Trophoblast cell (in vitro differentiated cells and primary cell): ENCODE results near the gene ACYP2.

ENCODE experiments used
- DNase-seq, 2 donors: peaks; one replicate each; pipeline ENCODE4 v3.0.0-alpha.2; 2016
- H2AFZ ChIP-seq: 2 replicates; pipeline ENCODE4 v1.6.1; 2013; ENCODE audit warnings: low read length, moderate library complexity, mild to moderate bottlenecking; ENCODE audit not compliant: insufficient read depth, poor library complexity
- H2AK5ac ChIP-seq: 2 replicates; pipeline ENCODE4 v1.6.1; 2013; ENCODE audit warnings: mild to moderate bottlenecking, low read length
- H2BK120ac ChIP-seq: 2 replicates; pipeline ENCODE4 v1.6.1; 2013; ENCODE audit warnings: low read length, mild to moderate bottlenecking, moderate library complexity; ENCODE audit not compliant: insufficient read depth, poor library complexity
- H2BK12ac ChIP-seq: 2 replicates; pipeline ENCODE4 v1.6.1; 2013; ENCODE audit warnings: mild to moderate bottlenecking, low read length, moderate library complexity
- H2BK5ac ChIP-seq: 2 replicates; pipeline ENCODE4 v1.6.1; 2013; ENCODE audit warnings: low read length, low read depth, moderate library complexity, mild to moderate bottlenecking; ENCODE audit not compliant: poor library complexity
- H3K14ac ChIP-seq: 2 replicates; pipeline ENCODE4 v1.6.1; 2013; ENCODE audit warnings: mild to moderate bottlenecking, low read length
- H3K18ac ChIP-seq: 2 replicates; pipeline ENCODE4 v1.6.1; 2013; ENCODE audit warnings: mild to moderate bottlenecking, low read length
- H3K23ac ChIP-seq: 2 replicates; pipeline ENCODE4 v1.6.1; 2013; ENCODE audit warnings: low read length
- H3K27ac ChIP-seq: 2 replicates; pipeline ENCODE4 v1.5.1; 2013; ENCODE audit warnings: low read depth, mild to moderate bottlenecking, inconsistent platforms, low read length, moderate library complexity
- H3K27me3 ChIP-seq: 2 replicates; pipeline ENCODE4 v1.6.1; 2013; ENCODE audit warnings: inconsistent platforms, mild to moderate bottlenecking, low read length, moderate library complexity; ENCODE audit not compliant: insufficient read depth
- H3K36me3 ChIP-seq, 2 experiments: 1 replicate in 1 of 2; 2 replicates in 1 of 2; pipeline ENCODE4 v1.6.1; 2013; ENCODE audit warnings: low read length in 2 of 2, mild to moderate bottlenecking in 2 of 2, moderate library complexity in 1 of 2; ENCODE audit not compliant: insufficient read depth in 2 of 2, control insufficient read depth in 1 of 2
- H3K4ac ChIP-seq: 2 replicates; pipeline ENCODE4 v1.6.1; 2013; ENCODE audit warnings: low read depth, mild to moderate bottlenecking, low read length, moderate library complexity
- H3K4me1 ChIP-seq, 2 experiments: 1 replicate in 1 of 2; 2 replicates in 1 of 2; pipeline ENCODE4 v1.6.1; 2013; ENCODE audit warnings: low read length in 2 of 2, mild to moderate bottlenecking in 2 of 2, moderate library complexity in 1 of 2; ENCODE audit not compliant: insufficient read depth in 2 of 2, control insufficient read depth in 1 of 2
- H3K4me2 ChIP-seq: 2 replicates; pipeline ENCODE4 v1.6.1; 2013; ENCODE audit warnings: inconsistent platforms, mild to moderate bottlenecking, low read length, moderate library complexity
- H3K4me3 ChIP-seq: 2 replicates; pipeline ENCODE4 v1.5.1; 2013; ENCODE audit warnings: mild to moderate bottlenecking, low read depth, low read length, inconsistent platforms
- H3K79me1 ChIP-seq: one replicate; pipeline ENCODE4 v1.6.1; 2013; ENCODE audit warnings: low read length
- H3K79me2 ChIP-seq: 2 replicates; pipeline ENCODE4 v1.6.1; 2013; ENCODE audit warnings: low read length, mild to moderate bottlenecking; ENCODE audit not compliant: control insufficient read depth, insufficient read depth, poor library complexity
- H3K9ac ChIP-seq: 2 replicates; pipeline ENCODE4 v1.6.1; 2013; ENCODE audit warnings: mild to moderate bottlenecking, low read length
- H3K9me3 ChIP-seq: 2 replicates; pipeline ENCODE4 v1.6.1; 2013; ENCODE audit warnings: low read depth, mild to moderate bottlenecking, control low read depth, inconsistent platforms, low read length; ENCODE audit not compliant: insufficient read depth
- H4K12ac ChIP-seq: 2 replicates; pipeline ENCODE4 v1.6.1; 2013; ENCODE audit warnings: low read depth, mild to moderate bottlenecking, low read length, moderate library complexity
- H4K8ac ChIP-seq: 2 replicates; pipeline ENCODE4 v1.6.1; 2013; ENCODE audit warnings: low read depth, mild to moderate bottlenecking, low read length, moderate library complexity
- H4K91ac ChIP-seq: one replicate; pipeline ENCODE4 v1.6.1; 2013; ENCODE audit warnings: low read depth, mild to moderate bottlenecking, low read length, moderate library complexity
- WGBS: extraction: QIAGEN DNeasy Blood & Tissue Kit; methylation state at CpG from one replicate; pipeline ENCODE4 v1.1.7; 2013; ENCODE audit warnings: missing lambda C conversion rate; ENCODE audit not compliant: insufficient read length, insufficient coverage; ENCODE audit errors: extremely low coverage; 5-methylcytosine and 5-hydroxymethylcytosine counted together

ACYP2 gene

GRCh38 chr2:54259413-54260240, 144.2 kb downstream of the ACYP2 start:
- Histone ChIP-seq H3K9me3 (peaks cover 2% of the 10 kb centered on the region), H2AFZ (no peak overlapping the region), H4K12ac (no peak overlapping the region), H2AK5ac (no peak overlapping the region), H3K4me2 (no peak overlapping the region), H2BK5ac (no peak overlapping the region), H3K4me3 (no peak overlapping the region), H3K79me1 (no peaks in the 10 kb centered on the region), H3K4me1 (no peaks in the 10 kb centered on the region), H4K8ac (no peak overlapping the region), H2BK12ac (no peak overlapping the region), H3K4ac (no peak overlapping the region), H3K18ac (no peak overlapping the region), H3K14ac (no peak overlapping the region), H3K27me3 (no peaks in the 10 kb centered on the region), H4K91ac (no peak overlapping the region), H2BK120ac (no peak overlapping the region), H3K79me2 (no peaks in the 10 kb centered on the region), H3K9ac (no peak overlapping the region), H3K36me3 (no peaks in the 10 kb centered on the region), H3K23ac (no peak overlapping the region), H3K27ac (no peak overlapping the region)
- WGBS, result 100% methylated on average over 1 of the region's 6 CpGs
- DNase-seq, result no peak

- WGBS, result no CpG with 5 or more reads among the region's 2 CpGs
- no peak for DNase-seq
- Histone ChIP-seq H3K18ac (no peak overlapping the region), H4K12ac (no peak overlapping the region), H2BK120ac (no peak overlapping the region), H3K14ac (no peak overlapping the region), H2AK5ac (no peak overlapping the region), H4K91ac (no peak overlapping the region), H2BK12ac (no peak overlapping the region), H2AFZ (no peak overlapping the region), H3K4me1 (no peaks in the 10 kb centered on the region), H3K79me1 (no peaks in the 10 kb centered on the region), H3K4me2 (no peak overlapping the region), H3K4me3 (no peak overlapping the region), H3K79me2 (no peaks in the 10 kb centered on the region), H3K9ac (no peak overlapping the region), H4K8ac (no peak overlapping the region), H3K9me3 (peaks cover 2% of the 10 kb centered on the region), H3K4ac (no peak overlapping the region), H3K23ac (no peak overlapping the region), H3K27ac (no peak overlapping the region), H3K27me3 (no peaks in the 10 kb centered on the region), H3K36me3 (no peaks in the 10 kb centered on the region), H2BK5ac (no peak overlapping the region)
Observed at GRCh38 chr2:54260241-54260595, 144.8 kb downstream of the ACYP2 start.

- Histone ChIP-seq H3K14ac (no peak overlapping the region), H3K23ac (no peak overlapping the region), H2BK5ac (no peak overlapping the region), H3K79me1 (no peaks in the 10 kb centered on the region), H3K27ac (no peak overlapping the region), H4K12ac (no peak overlapping the region), H4K91ac (no peak overlapping the region), H3K18ac (no peak overlapping the region), H4K8ac (no peak overlapping the region), H3K4ac (no peak overlapping the region), H3K79me2 (no peaks in the 10 kb centered on the region), H2AFZ (no peak overlapping the region), H3K27me3 (no peaks in the 10 kb centered on the region), H2AK5ac (no peak overlapping the region), H3K4me3 (no peak overlapping the region), H2BK120ac (no peak overlapping the region), H3K36me3 (no peaks in the 10 kb centered on the region), H3K9me3 (no peaks in the 10 kb centered on the region), H3K9ac (no peak overlapping the region), H3K4me2 (no peak overlapping the region), H3K4me1 (no peaks in the 10 kb centered on the region), H2BK12ac (no peak overlapping the region)
- DNase-seq, result no peak
- WGBS, result no CpG with 5 or more reads among the region's 2 CpGs
Observed at GRCh38 chr2:54261537-54261936, 146.1 kb downstream of the ACYP2 start.

GRCh38 chr2:54262015-54262765, 146.8 kb downstream of the ACYP2 start:
- Histone ChIP-seq H4K12ac (no peak overlapping the region), H3K79me1 (no peaks in the 10 kb centered on the region), H3K4me3 (no peak overlapping the region), H3K27me3 (no peaks in the 10 kb centered on the region), H2AFZ (no peak overlapping the region), H3K9ac (no peak overlapping the region), H3K9me3 (no peaks in the 10 kb centered on the region), H3K4me2 (no peak overlapping the region), H3K23ac (no peak overlapping the region), H3K36me3 (no peaks in the 10 kb centered on the region), H3K4ac (no peak overlapping the region), H3K18ac (no peak overlapping the region), H3K14ac (no peak overlapping the region), H2BK5ac (no peak overlapping the region), H3K27ac (no peak overlapping the region), H4K91ac (no peak overlapping the region), H2BK12ac (no peak overlapping the region), H3K79me2 (no peaks in the 10 kb centered on the region), H3K4me1 (no peaks in the 10 kb centered on the region), H2BK120ac (no peak overlapping the region), H2AK5ac (no peak overlapping the region), H4K8ac (no peak overlapping the region)
- WGBS, result no CpG with 5 or more reads among the region's 2 CpGs
- no peak for DNase-seq
